SK-N-SH (cell line): Measurements from ENCODE around the gene PCED1A. TPM values are rescaled to one million over a fixed set of nuclear protein-coding genes. Genes with fewer than 3 reads are reported as not detected.

ENCODE experiments used
- CTCF ChIA-PET: fragments of 300-600, 350-600 bp; formaldehyde crosslinking; extraction: SDS; loops from one replicate; lab custom pipeline; 2021; lab: Yijun Ruan, JAX
- POLR2A ChIA-PET: fragments of 350-600 bp; sonication (Branson Sonifier 250); formaldehyde crosslinking; extraction: SDS; loops from one replicate; lab custom pipeline; 2020; ENCODE audit warnings: antibody characterized with exemption, inconsistent platforms; lab: Yijun Ruan, JAX
- DNase-seq: peaks from one replicate; pipeline ENCODE4 v3.0.0; 2012
- H2AFZ ChIP-seq: fragments of 200-600 bp; sonication (generic); 2 replicates; pipeline ENCODE4 v1.8.1; 2016; ENCODE audit warnings: antibody characterized with exemption, mild to moderate bottlenecking, low read depth
- H3F3A ChIP-seq: fragments of 200-600 bp; sonication (generic); replicated peaks from 2 replicates; pipeline ENCODE3; 2016; ENCODE audit warnings: antibody characterized with exemption, mild to moderate bottlenecking; ENCODE audit not compliant: insufficient read depth
- H3K27ac ChIP-seq, 2 experiments: fragments of 200-500 bp in 1 of 2; fragments of 200-600 bp in 1 of 2; sonication (Bioruptor generic) in 1 of 2; sonication (generic), shearing (Covaris generic) in 1 of 2; 2 replicates each; pipeline versions ENCODE4 v1.5.1 to v1.6.1; 2014 to 2016; ENCODE audit warnings: low read depth in 2 of 2, inconsistent platforms in 1 of 2, low read length in 1 of 2, mild to moderate bottlenecking in 1 of 2, mixed read lengths in 1 of 2
- H3K27me3 ChIP-seq: fragments of 200-600 bp; sonication (generic), shearing (Covaris generic); 2 replicates; pipeline ENCODE4 v1.6.1; 2016; ENCODE audit warnings: mixed run types; ENCODE audit not compliant: insufficient read depth
- H3K36me3 ChIP-seq, 2 experiments: fragments of 200-500 bp in 1 of 2; fragments of 200-600 bp in 1 of 2; sonication (Bioruptor generic) in 1 of 2; sonication (generic) in 1 of 2; replicated peaks in 1 of 2; 2 replicates each; pipeline versions ENCODE3 to v1.5.1; 2014 to 2016; ENCODE audit warnings: low read length in 1 of 2, mild to moderate bottlenecking in 1 of 2; ENCODE audit not compliant: insufficient read depth in 2 of 2, control insufficient read depth in 1 of 2
- H3K4me1 ChIP-seq, 2 experiments: fragments of 200-500 bp in 1 of 2; fragments of 200-600 bp in 1 of 2; sonication (Bioruptor generic) in 1 of 2; sonication (generic), shearing (Covaris generic) in 1 of 2; 2 replicates each; pipeline versions ENCODE4 v1.5.1 to v1.6.1; 2014 to 2016; ENCODE audit warnings: low read depth in 1 of 2, low read length in 1 of 2, mixed run types in 1 of 2; ENCODE audit not compliant: insufficient read depth in 2 of 2, control insufficient read depth in 1 of 2
- H3K4me2 ChIP-seq: fragments of 200-600 bp; sonication (generic), shearing (Covaris generic); 2 replicates; pipeline ENCODE4 v1.6.1; 2017; ENCODE audit warnings: mixed run types
- H3K4me3 ChIP-seq, 2 experiments: fragments of 200-500 bp in 1 of 2; fragments of 200-600 bp in 1 of 2; sonication (Bioruptor generic) in 1 of 2; sonication (generic), shearing (Covaris generic) in 1 of 2; 2 replicates each; pipeline versions ENCODE4 v1.5.1 to v1.8.1; 2014 to 2016; ENCODE audit warnings: low read depth in 2 of 2, inconsistent platforms in 1 of 2, low read length in 1 of 2, mild to moderate bottlenecking in 1 of 2, mixed read lengths in 1 of 2, moderate library complexity in 1 of 2
- H3K79me2 ChIP-seq: fragments of 200-600 bp; sonication (generic); 2 replicates; pipeline ENCODE4 v1.8.1; 2017; ENCODE audit warnings: mild to moderate bottlenecking; ENCODE audit not compliant: insufficient read depth
- H3K9ac ChIP-seq: fragments of 200-600 bp; sonication (generic); 2 replicates; pipeline ENCODE4 v1.6.1; 2017; ENCODE audit warnings: mixed run types
- H3K9me2 ChIP-seq: fragments of 200-600 bp; sonication (generic); 2 replicates; pipeline ENCODE4 v1.6.1; 2017; ENCODE audit warnings: mixed run types
- H3K9me3 ChIP-seq: fragments of 200-600 bp; sonication (generic); 2 replicates; pipeline ENCODE4 v1.6.1; 2017; ENCODE audit warnings: mixed run types, mild to moderate bottlenecking, moderate library complexity
- H4K20me1 ChIP-seq: fragments of 200-600 bp; sonication (generic); 2 replicates; pipeline ENCODE4 v1.6.1; 2017; ENCODE audit warnings: mild to moderate bottlenecking, mixed run types; ENCODE audit not compliant: insufficient read depth
- EP300 ChIP-seq, 2 experiments: IDR thresholded peaks; 2 replicates each; pipeline versions ENCODE4 v1.4.0 to v1.6.1; 2012; ENCODE audit warnings: borderline replicate concordance in 1 of 2, low read depth in 1 of 2, low read length in 1 of 2
- FOSL2 ChIP-seq: IDR thresholded peaks from 2 replicates; pipeline ENCODE4 v1.4.0; 2012; ENCODE audit warnings: low read depth, mild to moderate bottlenecking, moderate library complexity, borderline replicate concordance
- FOXJ3 ChIP-seq: sonication (generic); formaldehyde crosslinking; IDR thresholded peaks from 2 replicates; pipeline ENCODE4 v1.5.1; 2020; ENCODE audit warnings: mild to moderate bottlenecking, missing genetic modification reagents
- JUND ChIP-seq: IDR thresholded peaks from 2 replicates; pipeline ENCODE4 v1.4.0; 2012
- MXI1 ChIP-seq: IDR thresholded peaks from 2 replicates; pipeline ENCODE4 v1.6.1; 2012; ENCODE audit warnings: mild to moderate bottlenecking, low read depth, low read length, improper control_type of control experiment
- NRF1 ChIP-seq: IDR thresholded peaks from 2 replicates; pipeline ENCODE4 v1.6.1; 2012; ENCODE audit warnings: low read depth, mild to moderate bottlenecking, low read length
- POLR2AphosphoS5 ChIP-seq: IDR thresholded peaks from 2 replicates; pipeline ENCODE4 v1.6.1; 2012; ENCODE audit warnings: low read depth, low read length
- RAD21 ChIP-seq: IDR thresholded peaks from 2 replicates; pipeline ENCODE4 v1.6.1; 2012; ENCODE audit warnings: mild to moderate bottlenecking, low read length
- RCOR1 ChIP-seq: fragments of 150-350 bp; IDR thresholded peaks from 2 replicates; pipeline ENCODE4 v1.6.1; 2017; ENCODE audit warnings: antibody characterized with exemption, low read length
- RXRA ChIP-seq: IDR thresholded peaks from 2 replicates; pipeline ENCODE4 v1.4.0; 2012; ENCODE audit warnings: low read depth, mild to moderate bottlenecking, borderline replicate concordance
- SIN3A ChIP-seq: IDR thresholded peaks from 2 replicates; pipeline ENCODE4 v1.6.1; 2012; ENCODE audit warnings: low read depth, mild to moderate bottlenecking, low read length, moderate library complexity, borderline replicate concordance
- TAF1 ChIP-seq: IDR thresholded peaks from 2 replicates; pipeline ENCODE4 v1.6.1; 2012; ENCODE audit warnings: low read depth, mild to moderate bottlenecking, low read length, moderate library complexity, borderline replicate concordance
- TEAD4 ChIP-seq: IDR thresholded peaks from 2 replicates; pipeline ENCODE4 v1.4.0; 2012; ENCODE audit warnings: mild to moderate bottlenecking, borderline replicate concordance; ENCODE audit not compliant: insufficient read depth
- WGBS: methylation state at CpG from one replicate; pipeline ENCODE4 v1.1.6; 2017; ENCODE audit warnings: low lambda C conversion rate; 5-methylcytosine and 5-hydroxymethylcytosine counted together
- polyA plus RNA-seq, 3 experiments: library from polyadenylated mRNA; depleted of rRNA; stranded (reverse); fragments of >200 nt; gene quantifications; 2 replicates each; pipeline ENCODE4 v1.2.3, GENCODE V29; 2012
- TF ChIP-seq, protein P1 (sequence below): IDR thresholded peaks from 2 replicates; pipeline ENCODE4 v1.4.0; 2012; ENCODE audit warnings: low read depth, borderline replicate concordance
- TF ChIP-seq, protein P2 (sequence below): IDR thresholded peaks from 2 replicates; pipeline ENCODE4 v1.6.1; 2012; ENCODE audit warnings: mild to moderate bottlenecking, low read depth, low read length, moderate library complexity
- TF ChIP-seq, protein P3 (sequence below): fragments of 150-350 bp; IDR thresholded peaks from 2 replicates; pipeline ENCODE4 v1.6.1; 2017; ENCODE audit warnings: antibody characterized with exemption, low read length, low read depth, borderline replicate concordance

Gene PCED1A
- polyA plus RNA-seq, 1 of the 3 experiments (the other 2 are of a cell fraction) = 65.2 TPM

DNA sequence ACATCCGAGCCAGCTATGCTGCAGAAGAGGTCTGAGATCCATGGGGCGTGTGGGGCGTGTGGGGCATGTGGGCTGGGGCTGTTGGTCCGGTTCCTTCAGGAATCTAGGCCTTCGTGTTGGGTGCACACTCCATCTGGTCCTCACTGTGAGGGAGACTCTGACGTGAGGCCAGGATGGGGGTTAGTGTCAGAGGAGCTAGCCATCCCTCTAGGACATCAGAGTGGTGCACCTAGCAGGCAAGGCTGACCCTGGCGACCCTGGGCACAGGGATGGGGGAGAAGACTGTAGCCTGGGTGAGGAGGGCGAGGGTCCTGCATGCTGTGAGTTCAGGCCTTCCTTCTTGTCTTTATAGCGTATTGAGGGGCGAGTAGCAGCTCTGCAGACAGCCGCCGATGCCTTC, 24.2 kb upstream of the PCED1A start:
- Histone ChIP-seq H3K27ac (no peak overlapping the region), H3K4me3 (no peak overlapping the region), H3F3A (peaks cover 4% of the 10 kb centered on the region), H3K4me2 (no peak overlapping the region), H3K36me3 (peaks cover 0 to 52% of the 10 kb centered on the region in 2 experiments)
- WGBS = 95% methylated on average over 8 of the region's 12 CpGs
- POLR2A ChIA-PET = interaction anchor here (0.6 kb wide), 1 partner anchor 94 kb away, joined by 3 read pairs; no protein-coding TSS in a partner anchor
- TF ChIP-seq, protein P1, sequence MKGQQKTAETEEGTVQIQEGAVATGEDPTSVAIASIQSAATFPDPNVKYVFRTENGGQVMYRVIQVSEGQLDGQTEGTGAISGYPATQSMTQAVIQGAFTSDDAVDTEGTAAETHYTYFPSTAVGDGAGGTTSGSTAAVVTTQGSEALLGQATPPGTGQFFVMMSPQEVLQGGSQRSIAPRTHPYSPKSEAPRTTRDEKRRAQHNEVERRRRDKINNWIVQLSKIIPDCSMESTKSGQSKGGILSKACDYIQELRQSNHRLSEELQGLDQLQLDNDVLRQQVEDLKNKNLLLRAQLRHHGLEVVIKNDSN = no peak
- no peak for TF ChIP-seq RAD21
- TF ChIP-seq NRF1 = no peak
- TF ChIP-seq EP300 (IDR thresholded peaks at IDR 0.05; ENCODE audit: borderline replicate concordance in 1 of 2, low read depth in 1 of 2, low read length in 1 of 2) = no peak
- TF ChIP-seq, protein P2, sequence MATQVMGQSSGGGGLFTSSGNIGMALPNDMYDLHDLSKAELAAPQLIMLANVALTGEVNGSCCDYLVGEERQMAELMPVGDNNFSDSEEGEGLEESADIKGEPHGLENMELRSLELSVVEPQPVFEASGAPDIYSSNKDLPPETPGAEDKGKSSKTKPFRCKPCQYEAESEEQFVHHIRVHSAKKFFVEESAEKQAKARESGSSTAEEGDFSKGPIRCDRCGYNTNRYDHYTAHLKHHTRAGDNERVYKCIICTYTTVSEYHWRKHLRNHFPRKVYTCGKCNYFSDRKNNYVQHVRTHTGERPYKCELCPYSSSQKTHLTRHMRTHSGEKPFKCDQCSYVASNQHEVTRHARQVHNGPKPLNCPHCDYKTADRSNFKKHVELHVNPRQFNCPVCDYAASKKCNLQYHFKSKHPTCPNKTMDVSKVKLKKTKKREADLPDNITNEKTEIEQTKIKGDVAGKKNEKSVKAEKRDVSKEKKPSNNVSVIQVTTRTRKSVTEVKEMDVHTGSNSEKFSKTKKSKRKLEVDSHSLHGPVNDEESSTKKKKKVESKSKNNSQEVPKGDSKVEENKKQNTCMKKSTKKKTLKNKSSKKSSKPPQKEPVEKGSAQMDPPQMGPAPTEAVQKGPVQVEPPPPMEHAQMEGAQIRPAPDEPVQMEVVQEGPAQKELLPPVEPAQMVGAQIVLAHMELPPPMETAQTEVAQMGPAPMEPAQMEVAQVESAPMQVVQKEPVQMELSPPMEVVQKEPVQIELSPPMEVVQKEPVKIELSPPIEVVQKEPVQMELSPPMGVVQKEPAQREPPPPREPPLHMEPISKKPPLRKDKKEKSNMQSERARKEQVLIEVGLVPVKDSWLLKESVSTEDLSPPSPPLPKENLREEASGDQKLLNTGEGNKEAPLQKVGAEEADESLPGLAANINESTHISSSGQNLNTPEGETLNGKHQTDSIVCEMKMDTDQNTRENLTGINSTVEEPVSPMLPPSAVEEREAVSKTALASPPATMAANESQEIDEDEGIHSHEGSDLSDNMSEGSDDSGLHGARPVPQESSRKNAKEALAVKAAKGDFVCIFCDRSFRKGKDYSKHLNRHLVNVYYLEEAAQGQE = no peak
- TF ChIP-seq TEAD4 = no peak
- no peak for TF ChIP-seq RCOR1
- no peak for TF ChIP-seq SIN3A
- no peak for TF ChIP-seq JUND
- no peak for TF ChIP-seq MXI1
- TF ChIP-seq, protein P3, sequence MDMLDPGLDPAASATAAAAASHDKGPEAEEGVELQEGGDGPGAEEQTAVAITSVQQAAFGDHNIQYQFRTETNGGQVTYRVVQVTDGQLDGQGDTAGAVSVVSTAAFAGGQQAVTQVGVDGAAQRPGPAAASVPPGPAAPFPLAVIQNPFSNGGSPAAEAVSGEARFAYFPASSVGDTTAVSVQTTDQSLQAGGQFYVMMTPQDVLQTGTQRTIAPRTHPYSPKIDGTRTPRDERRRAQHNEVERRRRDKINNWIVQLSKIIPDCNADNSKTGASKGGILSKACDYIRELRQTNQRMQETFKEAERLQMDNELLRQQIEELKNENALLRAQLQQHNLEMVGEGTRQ = no peak
- no peak for TF ChIP-seq FOSL2
- no peak for TF ChIP-seq RXRA
- no peak for TF ChIP-seq POLR2AphosphoS5
- no peak for TF ChIP-seq TAF1
- TF ChIP-seq FOXJ3 (CRISPR knock-in tag) = no peak
- TF ChIP-seq, all 33 proteins: peak for 0
- Histone ChIP-seq H3K4me1 (no peaks in the 10 kb centered on the region), H4K20me1 (no peaks in the 10 kb centered on the region), H2AFZ (no peak overlapping the region), H3K27me3 (no peaks in the 10 kb centered on the region), H3K9ac (no peak overlapping the region), H3K79me2 (no peaks in the 10 kb centered on the region), H3K9me3 (no peaks in the 10 kb centered on the region), H3K9me2 (no peaks in the 10 kb centered on the region)
- DNase-seq = no peak
- CTCF ChIA-PET = interaction anchor here (1.2 to 1.5 kb wide), 4 partner anchors 8 to 136 kb away, joined by 3 to 6 read pairs (median 4); partner anchors contain the start of gene PTPRA
